ENCODE data around the gene SSC5D.

The SSC5D gene

GRCh38 chr19:55454787-55455243 lies 33.4 kb upstream of the SSC5D start:
- DNase-seq (ENCODE audit: low spot score), result peak; percentile 43

GRCh38 chr19:55455576-55456235 lies 32.5 kb upstream of the SSC5D start:
- no peak for DNase-seq (ENCODE audit: low spot score)

- no peak for DNase-seq (ENCODE audit: low spot score)
Observed at GRCh38 chr19:55456347-55456746, 31.9 kb upstream of the SSC5D start.

GRCh38 chr19:55457683-55458457 lies 30.4 kb upstream of the SSC5D start:
- no peak for DNase-seq (ENCODE audit: low spot score)

GRCh38 chr19:55459551-55459949 lies 28.7 kb upstream of the SSC5D start:
- no peak for DNase-seq (ENCODE audit: low spot score)

GRCh38 chr19:55459950-55460657 lies 28.1 kb upstream of the SSC5D start:
- DNase-seq (ENCODE audit: low spot score), result no peak

- DNase-seq (ENCODE audit: low spot score), result peak; percentile 69
Observed at GRCh38 chr19:55460670-55461258, 27.5 kb upstream of the SSC5D start.

GRCh38 chr19:55461259-55461973 lies 26.8 kb upstream of the SSC5D start, which contains the start of gene ISOC2:
Gene ISOC2 (minus strand): TSS chr19:55461642. CDS start chr19:55456486, 5,156 bp downstream.
- DNase-seq (ENCODE audit: low spot score), result peak; percentile 97

- no peak for DNase-seq (ENCODE audit: low spot score)
Observed at GRCh38 chr19:55461974-55462626, 26.1 kb upstream of the SSC5D start.

- no peak for DNase-seq (ENCODE audit: low spot score)
Observed at GRCh38 chr19:55462722-55463121, 25.5 kb upstream of the SSC5D start.

- DNase-seq (ENCODE audit: low spot score), result no peak
Observed at GRCh38 chr19:55463583-55464031, 24.6 kb upstream of the SSC5D start.

GRCh38 chr19:55464039-55464661 lies 24.1 kb upstream of the SSC5D start:
- no peak for DNase-seq (ENCODE audit: low spot score)

GRCh38 chr19:55464662-55465054 lies 23.6 kb upstream of the SSC5D start, which contains the start of gene C19orf85:
Gene C19orf85 (minus strand): TSS chr19:55464751. CDS start chr19:55464554, 197 bp downstream.
- DNase-seq (ENCODE audit: low spot score), result no peak

- DNase-seq (ENCODE audit: low spot score), result no peak
Observed at GRCh38 chr19:55465460-55466240, 22.6 kb upstream of the SSC5D start.

- DNase-seq (ENCODE audit: low spot score), result no peak
Observed at GRCh38 chr19:55466241-55466614, 22.0 kb upstream of the SSC5D start.

- DNase-seq (ENCODE audit: low spot score), result no peak
Observed at GRCh38 chr19:55467236-55468053, 20.8 kb upstream of the SSC5D start.

GRCh38 chr19:55468054-55468393 lies 20.2 kb upstream of the SSC5D start:
- DNase-seq (ENCODE audit: low spot score), result no peak

GRCh38 chr19:55471266-55471665 lies 17.0 kb upstream of the SSC5D start:
- DNase-seq (ENCODE audit: low spot score), result no peak

GRCh38 chr19:55472463-55472862 lies 15.8 kb upstream of the SSC5D start:
- DNase-seq (ENCODE audit: low spot score), result no peak

Measured in SK-N-DZ (cell line).